ENCODE results near the gene UBE2E3. TPM values are rescaled to one million over a fixed set of nuclear protein-coding genes. Genes with fewer than 3 reads are reported as not detected.

UBE2E3 gene
- total and polyA plus RNA-seq, 2 of the 4 experiments (the other 2 are of a cell fraction) = 106 to 114 TPM

DNA sequence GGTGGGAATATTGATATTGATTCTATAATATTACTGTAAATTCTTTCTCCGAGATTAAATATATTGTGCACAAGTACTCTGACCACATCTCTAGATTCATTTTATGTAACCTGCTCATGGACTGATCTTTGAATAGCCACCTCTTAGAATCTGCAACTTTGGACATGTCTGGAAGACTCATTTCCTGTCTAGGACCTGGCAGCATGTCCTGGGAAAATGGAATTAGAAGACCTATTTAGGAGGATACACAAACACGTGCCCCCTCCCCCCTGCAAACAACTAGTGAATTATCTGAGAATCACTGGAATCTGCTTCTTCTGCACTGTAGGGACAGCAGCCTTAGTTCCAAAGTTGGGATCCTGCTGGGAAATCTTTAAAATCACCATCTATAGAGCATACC is 94.1 kb downstream of the UBE2E3 start:
- intact Hi-C loops (cut with micrococcal nuclease) = loop anchor here (5.0 kb wide), 2 partner anchors 92 to 832 kb away; partner anchors contain the start of gene UBE2E3
- Histone ChIP-seq H3K4me2 (ENCODE audit: low read depth, low read length) (no peak overlapping the region), H2AK9ac (replicated peaks; ENCODE audit: low read depth, low read length, poor library complexity) (no peak overlapping the region), H2AFZ (replicated peaks; ENCODE audit: low read length, poor library complexity) (no peak overlapping the region), H2BK20ac (ENCODE audit: low read depth, low read length) (no peak overlapping the region), H4K8ac (ENCODE audit: low read depth in 2 of 2, low read length in 2 of 2) (no peak overlapping the region), H2AK5ac (ENCODE audit: low read depth, low read length) (no peak overlapping the region), H3K4ac (ENCODE audit: low read depth, low read length) (no peak overlapping the region), H4K91ac (ENCODE audit: insufficient read depth, low read depth, low read length) (no peak overlapping the region), H3K4me3 (ENCODE audit: insufficient read depth, low read depth, low read length) (no peak overlapping the region), H3K27ac (ENCODE audit: insufficient read depth, low read length) (no peak overlapping the region), H3K18ac (ENCODE audit: low read depth, low read length) (no peak overlapping the region), H3K56ac (ENCODE audit: extremely low read depth, insufficient read depth, low read length) (no peak overlapping the region), H4K20me1 (ENCODE audit: insufficient read depth, low read length) (peaks cover 4% of the 10 kb centered on the region; the same call in 1 of the 2 replicates), H2BK15ac (ENCODE audit: low read depth, low read length) (no peak overlapping the region), H3K4me1 (ENCODE audit: control insufficient read depth, insufficient read depth, low read length) (peaks cover 3% of the 10 kb centered on the region), H3K79me1 (ENCODE audit: low read depth in 1 of 2, low read length in 2 of 2) (peaks cover 3 to 38% of the 10 kb centered on the region in 2 experiments; a peak in 3 of 4 replicates), H3K9me1 (ENCODE audit: insufficient read depth, low read length) (0 out of 2 replicates have a peak, but pooled peaks cover 4% of the 10 kb centered on the region), H3K9me3 (ENCODE audit: control insufficient read depth, insufficient read depth, low read length) (no peaks in the 10 kb centered on the region), H3K27me3 (ENCODE audit: control insufficient read depth, insufficient read depth, low read length) (no peaks in the 10 kb centered on the region), H2BK5ac (ENCODE audit: low read depth, low read length, poor library complexity, severe bottlenecking) (no peak overlapping the region), H3K9ac (ENCODE audit: low read depth, low read length) (no peak overlapping the region), H3K14ac (replicated peaks; ENCODE audit: low read depth, low read length) (no peak overlapping the region), H2BK120ac (ENCODE audit: low read depth, low read length) (no peak overlapping the region), H4K5ac (ENCODE audit: low read depth, low read length) (no peak overlapping the region), H3K36me3 (ENCODE audit: control insufficient read depth, insufficient read depth, low read length) (peaks cover 3% of the 10 kb centered on the region), H3K23ac (ENCODE audit: low read depth, low read length) (no peak overlapping the region)
- POLR2A ChIA-PET (ENCODE audit: unreplicated experiment) = no interaction called here
- TF ChIP-seq BHLHE40 (IDR thresholded peaks at IDR 0.05; ENCODE audit: low read depth, low read length) (peak; percentile 49; the same call in 1 of the 2 replicates), NFE2L2 (IDR thresholded peaks at IDR 0.05; ENCODE audit: low read depth, low read length) (no peak)
- no TSS peak for BruUV-seq (replicated peaks)
- in situ Hi-C loops (cut with MboI; ENCODE audit: low sequenced_read_pairs) = loop anchor here (10.0 kb wide), 1 partner anchor 950 kb away; no protein-coding TSS in a partner anchor
- WGBS, 2 experiments (ENCODE audit: extremely low coverage in 2 of 2, insufficient read length in 1 of 2) = no CpG with 5 or more reads among the region's 2 CpGs
- no peak for ATAC-seq (ENCODE audit: low read depth)
- CTCF ChIA-PET = interaction anchor here (0.7 to 1.0 kb wide), 2 partner anchors 521 to 949 kb away, joined by 3 to 4 read pairs; no protein-coding TSS in a partner anchor
- dilution Hi-C loops (cut with HindIII; ENCODE audit: low sequenced_read_pairs, unreplicated experiment) = no loop called here
- DNase-seq = peak; percentile 34
